WTC11 (cell line): ENCODE data around the gene B9D2.

Experiments used
- CTCF ChIP-seq: fragments of 200-600 bp; IDR thresholded peaks from 2 replicates; pipeline ENCODE4 v1.8.0; 2022; ENCODE audit warnings: antibody characterized with exemption
- E2F4 ChIP-seq: sonication (generic); formaldehyde crosslinking; IDR thresholded peaks from 2 replicates; pipeline ENCODE4 v1.8.1; 2022; ENCODE audit warnings: low read depth, mild to moderate bottlenecking, moderate library complexity, missing genetic modification reagents, borderline replicate concordance
- ESRRA ChIP-seq: sonication (generic); formaldehyde crosslinking; IDR thresholded peaks from 2 replicates; pipeline ENCODE4 v1.8.1; 2022; ENCODE audit warnings: mild to moderate bottlenecking, missing genetic modification reagents, borderline replicate concordance
- FOXK1 ChIP-seq: sonication (generic); formaldehyde crosslinking; IDR thresholded peaks from 2 replicates; pipeline ENCODE4 v1.8.0; 2022; ENCODE audit warnings: mild to moderate bottlenecking, moderate library complexity, missing genetic modification reagents
- MYBL2 ChIP-seq: sonication (generic); formaldehyde crosslinking; IDR thresholded peaks from 2 replicates; pipeline ENCODE4 v1.8.1; 2023; ENCODE audit warnings: mild to moderate bottlenecking, moderate library complexity, missing genetic modification reagents
- NR1H2 ChIP-seq: sonication (generic); formaldehyde crosslinking; IDR thresholded peaks from 2 replicates; pipeline ENCODE4 v1.9.0; 2021; ENCODE audit warnings: mild to moderate bottlenecking, moderate library complexity, missing genetic modification reagents
- NR2C2 ChIP-seq: sonication (generic); formaldehyde crosslinking; IDR thresholded peaks from 2 replicates; pipeline ENCODE4 v1.8.0; 2022; ENCODE audit warnings: mild to moderate bottlenecking, missing genetic modification reagents
- SMAD3 ChIP-seq: sonication (generic); formaldehyde crosslinking; IDR thresholded peaks from 2 replicates; pipeline ENCODE4 v1.8.0; 2022; ENCODE audit warnings: missing genetic modification reagents, mild to moderate bottlenecking, borderline replicate concordance
- SP1 ChIP-seq: sonication (generic); formaldehyde crosslinking; conservative IDR thresholded peaks from 2 replicates; pipeline ENCODE4 v1.8.1; 2022; ENCODE audit warnings: missing genetic modification reagents
- TEAD1 ChIP-seq: sonication (generic); formaldehyde crosslinking; IDR thresholded peaks from 2 replicates; pipeline ENCODE4 v1.8.0; 2022; ENCODE audit warnings: mild to moderate bottlenecking, missing genetic modification reagents

GRCh38 chr19:41372501-41372900 is 8.6 kb upstream of the B9D2 start:
- TF ChIP-seq CTCF (no peak), FOXK1 (CRISPR knock-in tag) (no peak), SP1 (CRISPR knock-in tag) (no peak), TEAD1 (CRISPR knock-in tag) (no peak), NR1H2 (no peak), ESRRA (CRISPR knock-in tag) (no peak), MYBL2 (CRISPR knock-in tag) (no peak), E2F4 (no peak), NR2C2 (CRISPR knock-in tag) (no peak), SMAD3 (CRISPR knock-in tag) (no peak)
